ENCODE measurements around the gene MOB3B.
"Not testable (repeated sequence)": the region's sequence is repeated elsewhere in the genome, so short reads cannot be mapped to it uniquely, and the experiment has no call there.

MOB3B gene

GRCh38 chr9:27471366-27471765 lies 58.2 kb downstream of the MOB3B start:
- TF ChIP-seq CTCF (conservative IDR thresholded peaks at IDR 0.05; ENCODE audit: low read length): no peak
- no peak overlapping the region for H3K4me3 ChIP-seq (ENCODE audit: low read length)
- DNase-seq (ENCODE audit: low read depth): no peak

- DNase-seq (ENCODE audit: low read depth): no peak
- no peak for TF ChIP-seq CTCF (conservative IDR thresholded peaks at IDR 0.05; ENCODE audit: low read length)
- H3K4me3 ChIP-seq (ENCODE audit: low read length): no peak overlapping the region
Measured at GRCh38 chr9:27470291-27470856, 59.2 kb downstream of the MOB3B start.

- no peak overlapping the region for H3K4me3 ChIP-seq (ENCODE audit: low read length)
- no peak for TF ChIP-seq CTCF (conservative IDR thresholded peaks at IDR 0.05; ENCODE audit: low read length)
- no peak for DNase-seq (ENCODE audit: low read depth)
Measured at GRCh38 chr9:27469550-27469949, 60.1 kb downstream of the MOB3B start.

GRCh38 chr9:27468462-27469110 lies 61.0 kb downstream of the MOB3B start:
- TF ChIP-seq CTCF (conservative IDR thresholded peaks at IDR 0.05; ENCODE audit: low read length): no peak
- no peak for DNase-seq (ENCODE audit: low read depth)
- no peak overlapping the region for H3K4me3 ChIP-seq (ENCODE audit: low read length)

- no peak for DNase-seq (ENCODE audit: low read depth)
- H3K4me3 ChIP-seq (ENCODE audit: low read length): no peak overlapping the region
- TF ChIP-seq CTCF (conservative IDR thresholded peaks at IDR 0.05; ENCODE audit: low read length): no peak
Measured at GRCh38 chr9:27468000-27468399, 61.6 kb downstream of the MOB3B start.

- no peak for TF ChIP-seq CTCF (conservative IDR thresholded peaks at IDR 0.05; ENCODE audit: low read length)
- no peak for DNase-seq (ENCODE audit: low read depth)
- H3K4me3 ChIP-seq (ENCODE audit: low read length): no peak overlapping the region
Measured at GRCh38 chr9:27467486-27467885, 62.1 kb downstream of the MOB3B start.

- DNase-seq (ENCODE audit: low read depth); H3K4me3 ChIP-seq (ENCODE audit: low read length): not testable (repeated sequence)
Measured at GRCh38 chr9:27466516-27466915, 63.1 kb downstream of the MOB3B start.

GRCh38 chr9:27464950-27465349 lies 64.7 kb downstream of the MOB3B start:
- DNase-seq (ENCODE audit: low read depth); H3K4me3 ChIP-seq (ENCODE audit: low read length): not testable (repeated sequence)

Data from AG10803 (cell line).